ENCODE measurements around the gene KCNAB2.

KCNAB2 gene

DNA sequence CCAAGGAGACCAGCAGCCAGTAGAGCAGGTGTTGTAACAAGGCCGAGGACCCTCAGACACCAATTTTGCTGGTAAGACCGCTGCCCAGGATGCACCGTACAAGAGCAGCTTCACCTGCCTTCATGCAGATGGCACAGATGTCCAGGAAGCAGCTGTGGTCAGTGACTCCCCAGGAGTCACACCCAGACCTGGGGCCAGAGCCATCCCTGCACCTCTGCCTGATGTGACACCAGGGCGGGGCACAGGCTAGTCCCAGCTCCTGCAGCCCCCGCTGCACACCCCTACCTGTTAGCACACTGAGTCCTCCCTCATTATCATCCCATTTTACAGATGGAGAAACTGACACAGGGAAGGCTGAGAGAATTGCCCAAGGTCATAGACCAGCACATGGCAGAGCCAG is 16.3 kb upstream of the KCNAB2 start:
- no peak for DNase-seq

DNA sequence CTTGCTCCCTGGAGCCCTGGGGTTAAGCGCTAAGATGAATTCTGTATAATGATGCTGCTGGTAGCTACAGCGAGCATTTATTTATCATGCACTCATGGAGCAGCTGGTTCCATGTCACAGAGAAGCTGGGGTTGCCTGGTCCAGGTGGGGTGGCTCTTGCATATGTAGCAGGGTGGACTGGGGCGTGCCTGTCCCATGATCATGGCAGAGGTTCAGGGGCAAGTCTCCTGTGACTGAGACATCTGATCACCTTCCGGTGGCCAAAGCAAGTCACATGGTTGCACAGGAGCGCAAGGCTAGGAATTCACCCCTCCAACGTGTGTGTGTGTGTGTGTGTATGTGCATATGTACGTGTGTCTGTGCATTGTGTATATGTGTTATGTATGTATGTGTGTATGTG is 15.6 kb upstream of the KCNAB2 start:
- no peak for DNase-seq

DNA sequence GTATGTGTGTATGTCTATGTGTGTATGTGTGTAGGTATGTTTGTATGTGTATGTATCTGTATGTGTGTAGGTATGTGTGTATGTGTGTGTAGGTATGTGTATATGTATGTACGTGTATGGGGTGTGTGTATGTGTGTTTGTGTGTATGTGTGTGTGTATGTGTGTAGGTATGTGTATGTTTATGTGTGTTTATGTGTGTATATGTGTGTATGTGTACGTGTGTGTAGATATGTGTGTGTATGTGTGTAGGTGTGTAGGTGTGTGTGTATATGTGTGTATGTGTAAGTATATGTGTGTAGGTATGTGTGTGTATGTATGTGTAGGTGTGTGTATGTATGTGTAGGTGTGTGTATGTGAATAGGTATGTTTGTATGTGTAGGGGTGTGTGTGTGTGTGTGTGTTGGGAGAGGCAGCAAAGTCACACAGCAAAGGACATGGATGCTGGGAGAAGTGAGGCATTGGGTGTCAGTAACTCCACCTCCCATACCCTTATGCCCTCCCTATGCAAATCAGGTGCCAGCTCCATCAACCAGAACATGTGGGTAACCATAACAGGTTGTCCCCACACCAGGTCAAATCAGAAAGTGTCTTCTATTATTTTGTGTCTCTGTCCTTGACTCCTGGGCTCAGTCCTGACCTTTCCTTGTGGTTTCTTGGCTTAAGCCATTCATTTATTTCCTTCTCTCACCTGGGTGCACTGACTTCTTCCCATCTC is 15.0 kb upstream of the KCNAB2 start:
- no peak for DNase-seq

DNA sequence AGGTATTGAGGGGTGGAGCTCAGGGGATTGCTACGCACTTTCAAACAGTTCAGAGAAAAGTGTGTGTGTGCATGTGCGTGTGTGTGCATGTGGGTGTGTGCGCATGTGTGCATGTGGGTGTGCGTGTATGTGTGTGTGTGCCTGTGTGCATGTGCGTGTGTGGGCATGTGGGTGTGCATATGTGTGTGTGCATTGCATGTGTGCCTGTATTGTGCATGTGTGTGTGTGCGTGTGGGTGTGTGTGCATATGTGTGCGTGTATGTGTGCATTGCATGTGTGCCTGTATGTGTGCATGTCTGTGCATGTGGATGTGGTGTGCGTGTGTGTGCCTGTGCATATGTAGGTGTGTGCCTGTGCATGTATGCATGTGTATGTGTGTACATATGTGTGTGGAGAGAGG is 12.6 kb upstream of the KCNAB2 start:
- no peak for DNase-seq

DNA sequence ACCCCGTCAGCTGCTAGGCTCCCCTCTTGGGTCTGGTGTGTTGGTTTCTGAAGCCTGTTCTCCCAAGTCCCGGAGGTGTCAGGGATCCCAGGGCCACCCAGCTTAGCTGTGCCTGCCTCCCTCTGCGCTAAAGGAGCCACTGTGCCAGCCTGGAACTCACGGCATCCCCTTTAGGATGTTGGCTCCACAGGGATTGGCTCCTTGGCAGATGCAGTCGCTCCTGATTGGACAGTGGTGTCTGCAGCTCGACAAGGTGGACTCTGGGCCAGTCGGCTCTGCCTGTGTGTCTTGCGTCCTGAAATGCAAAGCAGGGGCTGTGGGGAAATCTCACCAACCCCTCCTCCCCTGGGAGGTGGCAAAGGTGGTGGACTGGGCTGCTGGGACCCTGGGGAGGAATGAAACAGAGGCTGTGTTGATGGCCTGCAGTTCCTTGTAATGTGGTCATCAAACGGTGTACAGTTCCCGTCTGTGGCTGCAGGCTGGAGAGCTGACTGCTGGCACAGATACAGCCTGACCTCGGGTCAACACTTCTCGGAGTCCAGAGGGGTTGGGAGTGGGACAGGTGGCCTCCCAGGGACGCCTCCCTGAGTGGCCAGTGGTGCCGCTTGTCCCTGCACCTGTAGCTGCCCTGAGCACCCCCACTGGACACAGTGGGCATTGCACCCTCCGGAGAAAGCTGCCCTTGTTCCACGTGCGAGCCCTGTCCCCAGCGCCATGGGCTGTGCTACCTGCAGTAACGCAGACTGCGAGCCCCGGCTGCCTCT is 11.5 kb upstream of the KCNAB2 start:
- peak in 48 of 58 donors; percentile 14 to 87 (median 52) for DNase-seq

DNA sequence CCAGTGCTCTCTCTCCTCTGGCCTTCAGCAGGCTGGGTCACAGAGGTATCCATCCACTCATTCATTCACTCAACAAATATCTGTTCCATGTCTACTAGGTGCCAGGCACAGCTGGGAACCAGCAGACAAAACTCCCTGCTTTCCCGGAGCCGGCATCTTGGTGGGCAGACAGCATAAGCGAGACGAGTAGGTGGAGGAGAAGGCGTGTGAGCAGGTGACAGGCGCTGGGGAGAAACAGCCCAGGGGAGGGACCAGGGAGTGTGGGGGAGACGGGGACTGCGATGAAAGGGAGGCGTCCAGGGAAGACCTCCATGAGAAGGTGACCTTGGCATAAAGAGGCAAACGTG is 11.0 kb upstream of the KCNAB2 start:
- DNase-seq, result peak in 9 of 58 donors; percentile 31 to 62 (median 54)

DNA sequence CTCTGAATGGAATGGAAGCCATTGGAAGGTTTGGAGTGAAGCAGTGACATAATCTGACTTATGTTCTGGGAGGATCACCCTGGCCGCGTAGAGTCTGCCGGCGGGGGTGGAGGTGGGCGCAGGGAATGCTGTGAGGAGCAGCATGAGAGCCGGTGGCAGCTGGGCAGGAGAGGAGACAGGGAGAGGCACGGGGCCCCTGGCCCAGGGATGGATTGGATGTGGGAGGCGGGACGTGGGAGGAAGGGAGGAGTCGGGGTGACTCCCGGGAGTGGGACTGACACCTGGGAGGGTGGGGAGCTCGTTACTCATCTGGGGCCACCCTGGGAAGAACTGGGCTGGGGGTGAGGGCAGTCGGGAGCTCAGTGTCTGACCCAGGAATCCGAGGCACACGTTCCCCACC is 10.4 kb upstream of the KCNAB2 start:
- no peak for DNase-seq

DNA sequence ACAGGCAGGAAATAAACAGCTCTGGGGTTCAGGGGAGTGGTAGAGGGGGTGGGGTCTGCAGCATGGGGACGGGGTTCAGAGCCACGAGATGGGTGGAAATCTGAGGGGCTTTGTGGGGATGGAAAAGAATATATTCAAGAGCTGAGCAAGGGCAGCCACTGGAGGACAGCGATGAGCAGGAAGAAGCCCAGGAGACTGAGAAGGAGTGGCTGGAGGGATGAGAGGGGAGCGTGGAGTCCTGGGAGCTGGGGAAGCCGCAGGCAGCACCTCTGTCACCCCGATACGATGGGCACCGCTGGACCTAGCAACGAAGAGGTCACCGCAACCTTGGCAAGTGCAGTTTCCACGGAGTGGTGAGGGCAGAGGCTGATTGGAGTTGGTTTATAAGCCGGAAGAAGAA is 10.0 kb upstream of the KCNAB2 start:
- no peak for DNase-seq

DNA sequence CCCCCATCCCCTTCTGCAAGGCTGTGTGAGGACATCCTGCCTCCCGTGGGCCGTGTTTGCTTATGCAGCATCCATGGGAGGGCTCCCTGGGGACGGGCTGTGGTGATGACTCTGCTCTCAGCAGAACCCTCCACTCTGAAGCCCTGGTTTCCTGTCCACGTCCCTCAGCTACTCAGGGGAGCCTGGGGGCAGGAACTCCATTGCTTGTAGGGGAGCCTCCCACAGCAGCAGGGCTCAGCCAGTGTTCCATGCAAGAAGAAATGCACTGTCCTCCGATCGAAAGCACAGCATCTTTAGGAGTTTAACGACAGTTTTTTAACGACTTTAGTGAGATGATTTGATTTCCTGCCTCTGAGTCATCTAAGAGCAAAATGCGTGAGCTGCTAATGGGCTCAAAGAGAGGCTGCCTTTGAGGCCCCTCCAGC is 8.3 kb upstream of the KCNAB2 start:
- no peak for DNase-seq

DNA sequence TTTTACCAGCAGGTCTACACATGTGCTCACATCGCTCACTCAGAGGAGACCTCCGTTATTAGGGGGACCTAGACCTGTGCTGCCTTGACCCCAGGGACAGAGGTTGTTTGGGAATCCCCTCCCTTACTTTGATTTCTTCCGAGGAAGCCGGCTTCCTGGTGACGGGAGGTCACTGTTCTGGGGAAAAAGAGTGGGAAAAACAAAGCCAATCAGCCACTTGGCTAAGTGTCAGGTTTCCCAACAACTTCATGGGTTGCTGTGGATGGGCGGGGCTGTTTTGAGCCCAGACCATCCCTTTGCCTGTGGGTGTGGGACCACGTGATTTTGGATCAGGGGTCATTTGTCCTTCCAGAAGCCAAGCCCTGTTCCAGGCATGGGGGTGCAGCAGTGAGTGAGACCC is 7.1 kb upstream of the KCNAB2 start:
- no peak for DNase-seq

DNA sequence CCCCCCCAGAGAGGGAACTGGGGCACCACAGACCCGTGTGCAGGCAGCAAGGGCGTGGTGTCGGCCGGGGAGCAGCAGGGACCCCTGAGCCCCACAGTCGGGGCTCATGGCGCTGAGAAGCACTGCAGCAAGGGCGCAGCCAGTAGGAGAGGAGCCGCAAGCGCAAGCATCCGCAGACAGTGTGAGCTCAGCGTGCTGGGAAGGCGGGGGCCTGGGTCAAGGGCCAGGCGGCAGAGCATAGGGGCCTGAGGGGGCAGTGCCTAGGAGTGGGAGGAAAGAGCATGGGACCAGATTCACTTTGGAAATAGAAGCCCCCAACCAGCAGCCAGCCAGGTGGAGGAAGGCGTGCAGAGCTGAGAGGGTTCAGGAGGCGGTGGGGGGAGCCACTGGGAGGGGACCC is 6.7 kb upstream of the KCNAB2 start:
- DNase-seq, result no peak

DNA sequence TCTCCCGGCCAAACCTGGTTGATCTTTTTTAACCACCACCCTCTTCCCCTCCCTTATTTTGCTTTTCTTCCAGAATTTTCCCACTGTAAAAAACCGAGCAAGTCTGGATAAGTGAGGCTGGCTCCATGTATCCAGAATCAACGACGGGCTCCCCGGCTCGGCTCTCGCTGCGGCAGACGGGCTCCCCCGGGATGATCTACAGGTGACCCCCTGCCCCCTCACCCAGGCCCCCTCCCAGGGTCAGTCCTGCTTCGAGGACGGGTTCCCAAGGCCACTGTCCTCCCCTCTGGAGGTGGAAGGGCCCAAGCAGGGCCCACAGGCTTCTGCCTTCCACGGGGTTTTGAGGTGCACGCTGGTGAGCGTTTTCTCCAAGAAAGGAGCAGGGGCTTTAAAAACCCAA is 5.2 kb upstream of the KCNAB2 start:
- no peak for DNase-seq

DNA sequence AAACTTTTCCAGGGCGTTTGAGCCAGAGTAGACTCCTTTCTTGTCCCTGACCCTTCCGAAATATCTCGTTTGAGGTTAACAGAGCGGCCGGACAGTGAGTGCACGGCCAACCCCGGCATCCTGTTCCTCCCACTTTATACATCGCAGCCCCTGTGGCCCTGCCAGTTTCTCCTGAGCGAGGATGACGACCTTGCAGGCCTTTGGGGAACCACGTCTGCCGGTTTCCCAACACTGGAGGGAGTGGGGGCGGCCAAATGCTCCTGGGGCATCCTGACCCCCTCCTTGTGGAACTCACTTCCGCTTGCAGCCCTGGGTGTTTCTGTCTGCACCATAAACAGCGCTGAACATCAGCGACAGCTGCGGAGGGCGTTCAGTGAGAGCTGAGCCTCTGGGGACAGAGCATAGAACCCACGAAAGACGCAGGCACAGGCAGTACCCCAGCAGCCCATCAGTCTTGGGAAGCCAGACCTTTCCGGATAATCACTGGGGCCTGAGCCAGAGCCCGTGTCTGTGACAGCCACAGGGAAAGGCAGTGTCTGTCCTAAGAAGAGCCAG is 4.8 kb upstream of the KCNAB2 start:
- DNase-seq, result no peak

DNA sequence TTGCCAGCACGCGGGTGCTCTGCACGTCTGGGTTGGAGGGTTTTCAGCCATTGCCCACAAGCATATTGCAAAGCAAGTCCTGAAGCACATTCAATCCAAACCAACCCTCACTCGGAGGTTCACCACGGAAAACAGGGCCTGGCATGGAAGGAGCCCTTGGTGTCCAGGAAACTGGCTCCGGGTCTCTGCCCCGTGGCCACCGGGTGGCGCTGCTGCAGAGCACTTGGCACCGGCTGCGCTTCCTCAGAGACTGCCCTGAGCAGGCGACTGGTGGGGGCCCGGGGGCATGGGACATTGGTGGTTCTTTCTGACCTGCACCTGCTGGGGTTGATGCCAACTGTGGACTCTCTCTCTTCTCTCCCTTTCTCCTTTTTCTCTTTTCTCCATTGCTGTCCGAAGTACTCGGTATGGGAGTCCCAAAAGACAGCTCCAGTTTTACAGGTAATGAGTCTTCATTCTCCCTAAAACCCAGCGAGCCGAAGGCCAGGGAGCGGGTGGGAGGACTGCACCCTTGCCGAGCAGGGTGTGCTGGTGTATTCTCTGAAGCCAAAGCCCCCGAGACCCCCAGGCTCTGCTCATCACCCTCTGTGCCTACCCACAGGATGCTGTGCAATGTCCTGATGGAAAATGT is 4.1 kb upstream of the KCNAB2 start:
- DNase-seq, result peak in 7 of 58 donors; percentile 19 to 45 (median 30)

DNA sequence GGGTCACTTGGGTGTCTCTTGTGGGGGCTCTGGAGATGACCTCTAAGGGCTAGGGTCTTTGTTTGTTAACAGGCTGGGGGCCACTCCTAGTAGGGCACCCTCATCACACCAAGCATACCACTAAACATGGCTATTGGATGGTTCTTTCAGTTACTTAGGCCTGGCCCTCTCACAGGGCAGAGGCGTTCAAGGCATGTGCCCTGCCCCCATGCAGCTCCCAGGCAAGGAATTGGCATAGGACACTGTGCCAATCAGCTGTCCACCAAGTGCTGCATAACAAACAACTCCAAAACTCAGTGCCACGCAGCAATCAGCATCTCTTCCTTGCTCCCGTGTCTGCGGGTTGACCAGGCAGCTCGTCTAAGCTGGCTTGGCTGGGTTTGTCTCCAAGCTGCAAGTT is 2.1 kb upstream of the KCNAB2 start:
- no peak for DNase-seq

DNA sequence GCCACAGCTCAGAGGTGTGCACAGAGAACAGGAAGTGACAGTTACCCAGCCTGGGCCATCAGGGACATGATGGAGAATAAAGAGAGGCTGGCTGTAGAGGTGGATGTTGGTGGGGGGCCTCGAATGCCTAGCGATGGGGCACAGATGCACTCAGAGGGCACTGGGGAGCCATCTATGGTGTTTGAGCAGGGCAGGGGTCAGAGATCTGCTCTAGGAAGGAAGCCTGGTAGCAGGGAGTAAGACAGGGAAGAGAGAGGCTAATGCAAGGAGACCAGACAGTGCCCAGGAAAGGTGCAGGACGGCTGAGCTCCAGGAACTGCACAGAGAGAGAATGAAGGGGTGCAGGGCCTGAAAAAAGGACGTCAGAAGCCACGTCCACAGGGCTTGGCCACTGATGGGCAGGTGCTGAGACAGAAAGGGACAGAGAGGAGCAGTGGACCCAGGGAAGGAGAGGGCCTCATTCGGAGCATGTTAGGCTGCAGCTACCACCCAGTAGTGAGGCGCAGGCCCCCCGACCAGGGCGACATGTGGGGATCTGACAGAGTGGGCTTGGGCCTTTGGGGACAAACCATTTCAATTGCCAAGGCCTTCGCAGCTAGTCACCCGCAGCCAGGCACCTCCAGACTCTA is 1.1 kb upstream of the KCNAB2 start:
- DNase-seq, result no peak

DNA sequence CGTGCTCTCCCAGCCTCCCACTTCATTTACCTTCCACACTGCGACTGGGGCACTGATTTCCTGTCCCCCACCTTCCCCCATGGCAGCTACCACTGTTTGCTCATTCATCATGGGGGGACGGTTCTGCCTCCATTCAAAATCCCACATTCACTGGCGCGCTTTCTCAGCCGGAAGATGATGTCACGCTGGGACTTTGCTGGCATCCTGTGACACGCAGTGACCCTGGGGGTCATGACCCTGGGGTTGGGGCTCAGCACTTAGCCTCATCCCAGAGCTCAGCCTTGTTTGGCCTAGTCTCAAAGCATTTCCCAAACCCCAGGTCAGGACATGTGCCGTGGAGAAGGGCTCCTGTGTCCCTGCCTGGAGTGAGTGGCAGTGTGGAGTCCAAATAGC is 582 bp upstream of the KCNAB2 start:
- no peak for DNase-seq

DNA sequence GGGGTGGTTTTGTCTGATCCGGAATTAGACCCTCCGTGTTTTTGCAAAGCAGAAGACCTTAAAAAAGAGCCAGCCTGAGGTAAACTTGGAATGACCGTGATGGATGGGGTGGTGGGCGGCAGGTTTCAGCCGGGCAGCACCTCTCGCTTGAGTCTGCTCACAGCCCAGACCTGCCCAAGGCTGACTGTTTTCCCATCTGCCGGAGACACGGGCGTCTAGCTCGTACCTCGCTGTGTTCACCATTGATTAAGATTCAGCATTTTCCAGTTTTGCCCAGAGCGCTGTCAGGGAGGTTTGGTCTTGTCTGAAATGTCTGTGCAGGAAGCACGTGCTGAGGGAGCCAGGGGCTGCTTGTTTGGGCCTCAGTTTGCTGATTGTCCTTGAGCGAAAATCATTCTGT is 591 bp downstream of the KCNAB2 start:
- no peak for DNase-seq

DNA sequence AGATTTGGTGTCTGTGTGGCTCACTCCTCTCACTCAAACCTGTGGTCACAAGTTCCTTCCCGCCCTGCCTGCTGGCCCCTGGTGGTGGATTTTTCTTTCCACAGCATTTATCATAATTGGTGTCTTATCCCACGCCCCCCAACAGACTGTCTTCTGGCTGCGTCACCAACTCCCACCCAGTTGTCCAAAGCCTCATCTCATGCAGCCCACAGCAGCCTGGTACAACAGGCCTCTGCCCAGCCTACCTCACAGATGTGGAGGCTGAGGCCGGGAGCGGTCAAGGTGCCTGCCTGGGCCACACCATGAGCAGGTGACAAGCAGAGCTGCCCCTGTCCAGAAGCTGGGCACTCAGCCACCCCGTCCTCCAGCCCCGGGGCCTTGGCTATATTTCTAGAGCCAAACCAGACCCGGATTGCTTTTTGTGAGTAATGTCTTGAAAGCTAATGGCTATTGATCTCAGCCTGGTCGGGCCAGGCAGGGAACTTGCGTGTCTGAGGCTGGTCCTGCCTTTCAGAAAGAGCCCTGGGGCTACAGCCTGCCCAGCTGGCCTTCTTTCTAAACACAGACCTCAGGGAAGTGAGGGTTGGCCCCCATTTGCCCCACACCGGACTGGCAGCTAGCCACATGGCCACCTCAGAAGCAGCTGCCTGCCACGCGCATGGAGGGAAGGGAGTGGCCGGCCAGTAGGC is 2.6 kb downstream of the KCNAB2 start:
- DNase-seq, result peak in 13 of 58 donors; percentile 11 to 66 (median 22)

DNA sequence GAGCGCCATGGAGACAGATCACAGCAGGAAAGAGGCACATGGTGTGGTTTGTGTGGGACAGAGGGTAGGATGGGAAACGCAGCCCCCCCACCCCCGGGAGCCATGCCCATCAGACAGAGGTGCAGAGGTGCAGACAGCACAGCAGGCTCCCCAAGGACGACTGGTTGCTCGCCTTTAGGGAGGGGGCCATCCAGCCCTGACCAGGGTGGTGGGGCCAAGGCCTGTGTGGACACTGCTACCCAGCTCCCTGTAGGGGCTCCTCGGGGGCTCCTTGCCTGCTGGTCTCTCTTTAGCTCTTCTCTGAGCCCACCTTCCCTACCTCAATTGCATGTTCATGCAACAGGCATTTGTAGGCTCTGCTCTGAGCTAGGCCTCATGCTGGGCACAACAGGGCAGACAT is 3.7 kb downstream of the KCNAB2 start:
- DNase-seq, result no peak

DNA sequence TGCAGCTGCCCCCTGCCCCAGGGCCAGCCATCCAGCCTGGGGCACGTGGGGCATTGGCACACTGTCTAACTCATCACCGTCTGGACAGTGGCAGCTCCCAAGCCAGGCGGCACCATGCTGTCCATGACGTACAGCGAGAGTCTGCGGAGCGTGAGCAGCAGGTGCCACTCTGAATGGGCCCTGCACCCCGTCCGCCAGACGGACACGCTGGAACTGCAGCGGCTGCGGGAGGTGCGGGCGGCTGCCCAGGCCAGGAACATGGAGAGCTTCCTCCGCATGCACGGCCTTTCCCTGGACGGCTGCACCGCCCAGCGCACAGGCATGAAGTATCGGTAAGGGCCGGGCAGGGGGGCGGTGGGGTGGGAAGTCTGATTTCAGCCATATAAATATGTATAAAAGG is 5.7 kb downstream of the KCNAB2 start:
- no peak for DNase-seq

Data from anterior cingulate cortex (tissue), 58 donors.